HL-60 (cell line): ENCODE data around the gene TADA2B.

ENCODE experiments used
- GABPA ChIP-seq: IDR thresholded peaks from 2 replicates; pipeline ENCODE4 v1.6.1; 2012; ENCODE audit warnings: low read depth
- POLR2AphosphoS5 ChIP-seq: IDR thresholded peaks from 2 replicates; pipeline ENCODE4 v1.6.1; 2012; ENCODE audit warnings: low read depth
- TF ChIP-seq, protein P1 (sequence below): IDR thresholded peaks from one replicate; pipeline ENCODE4 v1.5.1; 2011; ENCODE audit warnings: low read length, control low read depth, inconsistent platforms; ENCODE audit not compliant: insufficient read depth
- TF ChIP-seq, protein P2 (sequence below): IDR thresholded peaks from 2 replicates; pipeline ENCODE4 v1.6.1; 2012; ENCODE audit warnings: low read depth; ENCODE audit not compliant: insufficient replicate concordance

DNA sequence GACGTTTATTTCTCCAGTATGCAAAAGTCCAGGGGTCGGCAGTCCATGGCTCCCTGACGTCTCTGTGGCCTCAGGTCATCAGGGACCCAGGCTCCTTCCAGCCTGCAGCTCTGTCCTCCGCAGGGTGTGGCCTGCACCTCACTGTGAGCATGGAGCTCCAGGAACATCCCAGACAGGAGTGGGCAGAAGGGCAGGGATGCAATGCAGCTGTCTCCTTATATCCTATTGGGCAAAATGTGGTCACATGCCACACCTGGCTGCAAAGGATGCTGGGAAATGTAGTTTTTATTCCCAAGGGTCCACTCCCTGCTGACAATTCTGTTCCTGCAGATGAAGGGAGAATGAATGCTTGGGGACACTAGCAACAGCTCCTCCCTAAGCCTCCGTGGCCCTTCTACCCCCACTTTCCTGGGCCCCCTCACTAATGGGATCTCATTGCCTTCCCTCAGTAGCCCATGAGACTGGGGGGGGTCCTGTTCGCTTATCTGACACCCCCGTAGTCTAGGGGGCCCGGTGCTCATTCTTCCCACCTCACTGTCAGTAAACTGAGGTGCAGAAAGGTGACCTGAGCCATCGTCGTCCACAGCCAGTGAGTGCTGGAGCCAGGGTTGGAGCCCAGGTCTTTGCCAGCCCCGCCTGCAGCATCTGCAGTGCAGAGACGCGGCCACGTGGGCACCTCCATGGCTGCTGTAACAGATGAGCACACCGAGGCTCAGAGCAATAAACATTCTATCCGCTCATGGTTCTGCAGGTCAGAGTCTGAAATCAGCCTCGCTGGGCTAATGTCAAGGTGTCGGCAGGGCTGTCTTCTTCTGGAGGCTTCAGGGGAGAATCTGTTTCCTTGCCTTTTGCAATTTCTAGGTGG, 30.6 kb downstream of the TADA2B start:
- TF ChIP-seq, protein P1, sequence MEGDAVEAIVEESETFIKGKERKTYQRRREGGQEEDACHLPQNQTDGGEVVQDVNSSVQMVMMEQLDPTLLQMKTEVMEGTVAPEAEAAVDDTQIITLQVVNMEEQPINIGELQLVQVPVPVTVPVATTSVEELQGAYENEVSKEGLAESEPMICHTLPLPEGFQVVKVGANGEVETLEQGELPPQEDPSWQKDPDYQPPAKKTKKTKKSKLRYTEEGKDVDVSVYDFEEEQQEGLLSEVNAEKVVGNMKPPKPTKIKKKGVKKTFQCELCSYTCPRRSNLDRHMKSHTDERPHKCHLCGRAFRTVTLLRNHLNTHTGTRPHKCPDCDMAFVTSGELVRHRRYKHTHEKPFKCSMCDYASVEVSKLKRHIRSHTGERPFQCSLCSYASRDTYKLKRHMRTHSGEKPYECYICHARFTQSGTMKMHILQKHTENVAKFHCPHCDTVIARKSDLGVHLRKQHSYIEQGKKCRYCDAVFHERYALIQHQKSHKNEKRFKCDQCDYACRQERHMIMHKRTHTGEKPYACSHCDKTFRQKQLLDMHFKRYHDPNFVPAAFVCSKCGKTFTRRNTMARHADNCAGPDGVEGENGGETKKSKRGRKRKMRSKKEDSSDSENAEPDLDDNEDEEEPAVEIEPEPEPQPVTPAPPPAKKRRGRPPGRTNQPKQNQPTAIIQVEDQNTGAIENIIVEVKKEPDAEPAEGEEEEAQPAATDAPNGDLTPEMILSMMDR = no peak
- TF ChIP-seq, protein P2, sequence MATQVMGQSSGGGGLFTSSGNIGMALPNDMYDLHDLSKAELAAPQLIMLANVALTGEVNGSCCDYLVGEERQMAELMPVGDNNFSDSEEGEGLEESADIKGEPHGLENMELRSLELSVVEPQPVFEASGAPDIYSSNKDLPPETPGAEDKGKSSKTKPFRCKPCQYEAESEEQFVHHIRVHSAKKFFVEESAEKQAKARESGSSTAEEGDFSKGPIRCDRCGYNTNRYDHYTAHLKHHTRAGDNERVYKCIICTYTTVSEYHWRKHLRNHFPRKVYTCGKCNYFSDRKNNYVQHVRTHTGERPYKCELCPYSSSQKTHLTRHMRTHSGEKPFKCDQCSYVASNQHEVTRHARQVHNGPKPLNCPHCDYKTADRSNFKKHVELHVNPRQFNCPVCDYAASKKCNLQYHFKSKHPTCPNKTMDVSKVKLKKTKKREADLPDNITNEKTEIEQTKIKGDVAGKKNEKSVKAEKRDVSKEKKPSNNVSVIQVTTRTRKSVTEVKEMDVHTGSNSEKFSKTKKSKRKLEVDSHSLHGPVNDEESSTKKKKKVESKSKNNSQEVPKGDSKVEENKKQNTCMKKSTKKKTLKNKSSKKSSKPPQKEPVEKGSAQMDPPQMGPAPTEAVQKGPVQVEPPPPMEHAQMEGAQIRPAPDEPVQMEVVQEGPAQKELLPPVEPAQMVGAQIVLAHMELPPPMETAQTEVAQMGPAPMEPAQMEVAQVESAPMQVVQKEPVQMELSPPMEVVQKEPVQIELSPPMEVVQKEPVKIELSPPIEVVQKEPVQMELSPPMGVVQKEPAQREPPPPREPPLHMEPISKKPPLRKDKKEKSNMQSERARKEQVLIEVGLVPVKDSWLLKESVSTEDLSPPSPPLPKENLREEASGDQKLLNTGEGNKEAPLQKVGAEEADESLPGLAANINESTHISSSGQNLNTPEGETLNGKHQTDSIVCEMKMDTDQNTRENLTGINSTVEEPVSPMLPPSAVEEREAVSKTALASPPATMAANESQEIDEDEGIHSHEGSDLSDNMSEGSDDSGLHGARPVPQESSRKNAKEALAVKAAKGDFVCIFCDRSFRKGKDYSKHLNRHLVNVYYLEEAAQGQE = no peak
- TF ChIP-seq POLR2AphosphoS5 (no peak), GABPA (no peak)
